HCT116 (cell line): ENCODE results near the gene TENM4.

ENCODE experiments used
- CEBPB ChIP-seq: IDR thresholded peaks from 2 replicates; pipeline ENCODE4 v1.6.1; 2012; ENCODE audit warnings: low read depth
- EZH2 ChIP-seq: fragments of 200-600 bp; sonication (generic); IDR thresholded peaks from 2 replicates; pipeline ENCODE4 v1.6.1; 2017; ENCODE audit warnings: antibody characterized with exemption, mixed run types
- JUND ChIP-seq: IDR thresholded peaks from 2 replicates; pipeline ENCODE4 v1.6.1; 2012
- POLR2AphosphoS5 ChIP-seq: IDR thresholded peaks from 2 replicates; pipeline ENCODE4 v1.6.1; 2011; ENCODE audit warnings: mild to moderate bottlenecking, low read depth, low read length, moderate library complexity
- RAD21 ChIP-seq: IDR thresholded peaks from 2 replicates; pipeline ENCODE4 v1.6.1; 2012; ENCODE audit warnings: low read depth, mild to moderate bottlenecking
- ZFX ChIP-seq: fragments of 450-650 bp; IDR thresholded peaks from 2 replicates; pipeline ENCODE4 v1.6.1; 2017

DNA sequence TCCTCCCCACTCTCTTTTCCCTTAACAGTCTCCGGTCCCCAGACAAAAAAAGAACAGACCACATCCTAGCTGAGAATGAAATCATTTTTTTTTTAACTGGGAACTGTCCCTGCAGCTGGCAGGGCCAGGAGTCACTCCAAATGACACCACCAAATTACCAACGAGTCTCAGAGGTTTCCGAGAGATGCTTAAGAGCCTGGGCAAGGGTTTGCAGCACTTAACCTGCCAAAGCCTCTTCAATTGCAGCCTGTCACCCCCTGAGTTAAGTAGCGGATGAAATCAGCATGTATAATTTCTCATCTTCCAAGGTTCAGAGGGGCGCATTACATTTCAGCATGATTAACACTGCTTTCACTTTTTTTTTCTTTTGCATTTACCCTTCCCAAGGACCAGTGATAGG is 71.8 kb downstream of the TENM4 start:
- TF ChIP-seq CEBPB (no peak), EZH2 (no peak), POLR2AphosphoS5 (no peak), RAD21 (no peak), ZFX (no peak), JUND (no peak)
